Neural progenitor cell (in vitro differentiated cells): ENCODE measurements around the gene NCOA1.

Experiments used
- EZH2 ChIP-seq: fragments of 200-600 bp; sonication (generic); IDR thresholded peaks from 2 replicates; pipeline ENCODE4 v1.6.1; 2017; ENCODE audit warnings: antibody characterized with exemption, mild to moderate bottlenecking, moderate library complexity
- TF ChIP-seq, protein P1 (sequence below): fragments of 200-600 bp; sonication (generic); IDR thresholded peaks from 2 replicates; pipeline ENCODE4 v1.5.1; 2017; ENCODE audit warnings: antibody characterized with exemption, mild to moderate bottlenecking

- no peak for TF ChIP-seq EZH2
- TF ChIP-seq, protein P1, sequence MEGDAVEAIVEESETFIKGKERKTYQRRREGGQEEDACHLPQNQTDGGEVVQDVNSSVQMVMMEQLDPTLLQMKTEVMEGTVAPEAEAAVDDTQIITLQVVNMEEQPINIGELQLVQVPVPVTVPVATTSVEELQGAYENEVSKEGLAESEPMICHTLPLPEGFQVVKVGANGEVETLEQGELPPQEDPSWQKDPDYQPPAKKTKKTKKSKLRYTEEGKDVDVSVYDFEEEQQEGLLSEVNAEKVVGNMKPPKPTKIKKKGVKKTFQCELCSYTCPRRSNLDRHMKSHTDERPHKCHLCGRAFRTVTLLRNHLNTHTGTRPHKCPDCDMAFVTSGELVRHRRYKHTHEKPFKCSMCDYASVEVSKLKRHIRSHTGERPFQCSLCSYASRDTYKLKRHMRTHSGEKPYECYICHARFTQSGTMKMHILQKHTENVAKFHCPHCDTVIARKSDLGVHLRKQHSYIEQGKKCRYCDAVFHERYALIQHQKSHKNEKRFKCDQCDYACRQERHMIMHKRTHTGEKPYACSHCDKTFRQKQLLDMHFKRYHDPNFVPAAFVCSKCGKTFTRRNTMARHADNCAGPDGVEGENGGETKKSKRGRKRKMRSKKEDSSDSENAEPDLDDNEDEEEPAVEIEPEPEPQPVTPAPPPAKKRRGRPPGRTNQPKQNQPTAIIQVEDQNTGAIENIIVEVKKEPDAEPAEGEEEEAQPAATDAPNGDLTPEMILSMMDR: no peak
Observed at GRCh38 chr2:24697792-24698191, 206.7 kb downstream of the NCOA1 start.
